Stimulated activated naive CD4-positive, alpha-beta T cell treated with Interleukin-2 at 50 U/mL for 16 hours (primary cell): ENCODE results near the gene NF2.
"Not testable (repeated sequence)": the region's sequence is repeated elsewhere in the genome, so short reads cannot be mapped to it uniquely, and the experiment has no call there.

Experiments used
- DNase-seq: peaks from one replicate; lab custom pipeline; 2025; lab: John Stamatoyannopoulos, UW

The NF2 gene

GRCh38 chr22:29603358-29604075 is at the start of gene NF2:
TSS of gene NF2 (plus strand) at chr22:29603633. CDS start at chr22:29603999, 366 bp downstream.
- peak; percentile 98 for DNase-seq

- DNase-seq = no peak
These were observed 48.3 kb upstream of the NF2 start for GRCh38 chr22:29555065-29555644.

DNA sequence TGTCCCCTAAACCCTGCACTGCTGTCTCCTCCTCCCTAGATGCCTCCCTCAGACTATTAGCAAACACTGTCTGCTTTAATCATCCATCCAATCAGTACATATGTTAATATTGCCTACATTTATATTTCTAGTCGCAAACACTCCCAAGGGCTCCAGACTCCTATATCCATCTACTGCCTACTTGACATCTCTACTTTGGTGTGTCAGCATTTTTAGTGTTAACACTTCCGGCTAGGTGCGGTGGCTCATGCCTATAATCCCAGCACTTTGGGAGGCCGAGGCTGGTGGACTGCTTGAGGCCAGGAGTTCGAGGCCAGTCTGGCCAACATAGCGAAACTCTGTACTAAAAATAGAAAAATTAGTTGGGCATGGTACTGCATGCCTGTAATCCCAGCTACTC is 44.4 kb upstream of the NF2 start:
- no peak for DNase-seq

DNA sequence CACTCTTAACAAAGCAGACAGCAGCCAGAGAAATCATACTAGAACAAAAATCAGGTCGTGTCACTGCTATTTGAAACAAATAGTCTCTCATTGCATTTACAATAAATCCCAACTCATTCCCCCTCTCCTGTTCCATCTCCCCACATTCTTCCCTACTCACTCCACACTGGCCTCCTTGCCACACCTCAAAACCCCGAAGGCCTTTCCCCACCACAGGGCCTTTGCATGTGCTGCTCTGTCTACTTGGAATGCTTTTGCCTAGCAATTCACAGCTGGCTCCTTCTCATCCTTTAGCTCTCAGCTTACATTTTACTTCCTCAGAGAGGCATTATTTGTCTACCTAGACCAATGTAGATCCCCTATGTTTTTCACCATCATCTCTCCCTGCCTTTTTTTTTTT is 43.6 kb upstream of the NF2 start:
- DNase-seq = no peak

GRCh38 chr22:29563652-29564460 is 39.6 kb upstream of the NF2 start:
- no peak for DNase-seq

GRCh38 chr22:29566513-29566912 is 36.9 kb upstream of the NF2 start:
- not testable (repeated sequence) for DNase-seq

DNA sequence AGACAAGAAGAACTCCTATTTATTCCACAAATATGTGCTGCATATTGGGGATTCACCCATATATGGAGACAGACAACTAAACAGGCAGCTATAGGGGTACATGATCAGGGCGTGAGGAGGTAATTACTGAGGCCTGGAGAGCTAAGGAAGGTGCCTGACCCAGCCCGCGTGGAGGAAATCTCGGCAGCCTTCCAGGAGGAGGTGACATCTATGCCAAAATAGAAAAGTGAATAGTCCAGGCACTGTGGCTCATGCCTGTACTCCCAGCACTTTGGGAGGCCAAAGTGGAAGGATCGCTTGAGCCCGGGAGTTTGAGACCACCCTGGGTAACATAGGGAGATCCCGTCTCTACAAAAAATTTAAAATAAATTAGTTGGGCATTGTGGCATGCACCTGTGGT is 36.1 kb upstream of the NF2 start:
- DNase-seq = no peak

DNA sequence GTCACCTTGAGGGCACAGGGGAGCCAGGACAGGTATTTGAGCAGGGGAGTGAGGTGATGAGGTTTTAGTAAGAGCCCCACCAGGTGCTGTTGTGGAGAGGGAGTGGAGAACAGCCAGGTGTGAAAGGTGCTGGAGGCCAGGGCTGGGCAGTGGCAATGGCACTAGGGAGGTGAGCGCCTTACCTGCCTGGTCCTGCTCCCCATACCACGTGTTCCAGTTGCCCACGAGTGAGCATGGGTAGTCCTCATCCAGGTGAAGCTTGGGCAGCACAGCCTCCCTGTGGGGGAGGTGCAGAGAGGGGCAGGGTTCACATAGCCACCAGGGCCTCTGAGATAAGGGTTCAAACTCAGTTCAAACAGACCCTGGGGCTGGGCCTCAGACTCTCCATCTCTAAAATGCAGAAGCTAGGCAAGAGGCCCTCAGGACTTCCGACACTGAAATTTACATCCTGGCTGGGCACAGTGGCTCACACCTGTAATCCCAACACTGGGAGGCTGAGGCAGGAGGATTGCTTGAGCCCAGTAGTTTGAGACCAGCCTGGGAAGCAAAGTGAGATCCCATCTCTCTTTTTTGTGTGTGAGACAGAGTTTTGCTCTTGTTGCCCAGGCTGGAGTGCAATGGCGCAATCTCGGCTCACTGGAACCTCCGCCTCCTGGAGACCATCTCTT is 34.3 kb upstream of the NF2 start:
- no peak for DNase-seq

- DNase-seq = no peak
These were observed 33.0 kb upstream of the NF2 start for GRCh38 chr22:29570456-29570855.

- DNase-seq = no peak
These were observed 32.4 kb upstream of the NF2 start for GRCh38 chr22:29570912-29571549.

GRCh38 chr22:29574762-29575450 is 28.5 kb upstream of the NF2 start:
- DNase-seq = no peak

DNA sequence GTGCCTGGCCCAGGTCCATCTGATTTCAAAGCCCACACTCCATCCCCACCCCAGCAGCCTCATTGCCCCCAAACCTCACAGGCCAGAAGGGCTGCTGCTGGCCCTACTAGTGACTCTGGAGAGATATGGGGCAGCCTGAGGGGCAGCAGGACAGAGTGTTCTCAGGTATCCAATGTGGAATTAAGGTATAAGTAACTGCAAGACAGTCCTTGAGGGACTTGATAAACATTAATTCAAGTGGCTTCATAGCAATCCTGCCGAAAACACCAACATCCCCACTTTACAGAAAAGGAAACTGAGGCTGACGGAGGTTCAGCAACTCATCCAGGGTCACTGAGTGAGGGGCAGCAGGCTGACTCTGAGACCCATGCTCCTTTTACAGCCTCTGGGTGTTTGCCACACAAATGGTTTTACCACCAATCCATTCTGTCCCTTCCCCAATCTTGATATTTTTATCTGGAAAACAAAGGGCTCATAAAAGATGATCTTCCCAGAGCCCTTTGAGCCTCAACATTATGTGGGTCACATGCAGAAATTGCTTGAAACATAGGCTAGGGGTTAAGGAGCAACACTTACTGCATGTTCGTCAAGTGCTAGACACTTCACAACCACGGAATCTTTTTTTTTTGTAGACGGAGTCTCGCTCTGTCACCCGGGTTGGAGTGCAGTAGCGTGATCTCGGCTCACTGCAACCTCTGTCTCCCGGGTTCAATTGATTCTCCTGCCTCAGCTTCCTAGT is 24.8 kb upstream of the NF2 start:
- no peak for DNase-seq

DNA sequence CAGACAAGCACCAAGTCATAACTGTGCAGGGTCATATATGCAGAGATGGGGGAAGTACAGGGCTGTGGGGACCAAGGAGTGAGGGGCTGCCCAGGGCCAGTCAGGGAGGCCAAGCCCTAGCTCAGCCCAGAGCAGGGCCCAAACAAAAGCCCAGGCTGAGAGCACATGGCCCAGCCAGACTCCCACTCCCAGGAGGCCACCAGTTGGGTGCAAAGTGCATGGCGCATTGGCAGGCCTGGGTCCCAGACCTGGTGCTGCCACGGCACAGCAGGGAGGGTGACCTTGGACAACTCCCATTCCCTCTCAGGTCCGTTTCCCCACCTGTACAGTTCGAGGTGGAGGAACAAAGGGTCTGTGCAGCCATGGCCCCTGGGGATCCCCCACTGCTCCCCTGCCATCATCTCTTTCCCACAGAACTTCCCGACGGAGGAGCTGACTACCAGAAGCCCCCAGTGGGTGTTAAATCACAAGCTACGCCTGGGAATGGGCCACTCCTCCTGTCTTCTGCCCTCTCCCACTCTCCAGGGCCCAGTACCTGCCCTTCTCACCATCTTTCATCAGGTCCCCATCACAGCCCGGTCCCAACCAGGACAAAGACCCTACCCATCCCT is 23.1 kb upstream of the NF2 start:
- no peak for DNase-seq

DNA sequence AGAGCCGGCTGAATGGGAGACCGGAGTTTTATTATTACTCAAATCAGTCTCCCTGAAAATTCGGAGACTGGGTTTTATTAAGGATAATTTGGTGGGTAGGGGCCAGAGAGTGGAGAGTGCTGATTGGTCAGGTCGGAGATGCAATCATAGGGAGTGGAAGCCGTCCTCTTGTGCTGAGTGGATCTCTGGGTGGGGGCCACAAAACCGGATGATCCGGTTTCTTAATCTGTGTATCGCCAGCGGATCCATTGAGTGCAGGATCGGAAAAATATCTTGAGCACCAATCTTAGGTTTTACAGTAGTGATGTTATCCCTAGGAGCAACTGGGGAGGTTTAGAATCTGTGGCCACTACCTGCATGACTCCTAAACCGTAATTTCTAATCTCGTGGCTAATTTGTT is 21.6 kb upstream of the NF2 start:
- no peak for DNase-seq

GRCh38 chr22:29584975-29585374 is 18.5 kb upstream of the NF2 start:
- DNase-seq = no peak

GRCh38 chr22:29586193-29586705 is 17.2 kb upstream of the NF2 start:
- DNase-seq = not testable (repeated sequence)

GRCh38 chr22:29587938-29588699 is 15.3 kb upstream of the NF2 start:
- no peak for DNase-seq

GRCh38 chr22:29593923-29594322 is 9.5 kb upstream of the NF2 start:
- no peak for DNase-seq

GRCh38 chr22:29594447-29594846 is 9.0 kb upstream of the NF2 start:
- DNase-seq = not testable (repeated sequence)
